GM12873 (cell line): Measurements from ENCODE around the gene CD63.

Source experiments
- TF ChIP-seq, protein P1 (sequence below): IDR thresholded peaks from 2 replicates; pipeline ENCODE4 v1.5.1; 2012; ENCODE audit warnings: low read depth, mild to moderate bottlenecking, moderate library complexity, low read length, control low read depth; ENCODE audit not compliant: insufficient read depth; ENCODE audit errors: missing control alignments

The CD63 gene

DNA sequence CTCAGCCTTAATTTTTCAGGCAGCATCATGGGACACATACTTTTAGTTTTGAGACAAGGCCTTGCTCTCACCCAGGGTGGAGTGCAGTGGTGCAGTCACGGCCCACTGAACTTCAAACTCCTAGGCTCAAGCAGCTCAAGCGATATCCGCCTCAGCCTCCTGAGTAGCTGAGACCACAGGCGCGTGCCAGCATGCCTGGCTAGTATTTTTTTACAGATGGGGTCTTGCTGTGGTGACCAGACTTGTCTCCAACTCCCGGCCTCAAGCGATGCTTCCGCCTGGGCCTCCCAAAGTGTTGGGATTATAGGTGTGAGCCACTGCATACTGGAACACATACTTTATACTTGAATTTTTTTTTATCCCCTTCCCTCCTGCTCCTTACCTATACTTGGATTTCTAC, 5.9 kb downstream of the CD63 start:
- TF ChIP-seq, protein P1, sequence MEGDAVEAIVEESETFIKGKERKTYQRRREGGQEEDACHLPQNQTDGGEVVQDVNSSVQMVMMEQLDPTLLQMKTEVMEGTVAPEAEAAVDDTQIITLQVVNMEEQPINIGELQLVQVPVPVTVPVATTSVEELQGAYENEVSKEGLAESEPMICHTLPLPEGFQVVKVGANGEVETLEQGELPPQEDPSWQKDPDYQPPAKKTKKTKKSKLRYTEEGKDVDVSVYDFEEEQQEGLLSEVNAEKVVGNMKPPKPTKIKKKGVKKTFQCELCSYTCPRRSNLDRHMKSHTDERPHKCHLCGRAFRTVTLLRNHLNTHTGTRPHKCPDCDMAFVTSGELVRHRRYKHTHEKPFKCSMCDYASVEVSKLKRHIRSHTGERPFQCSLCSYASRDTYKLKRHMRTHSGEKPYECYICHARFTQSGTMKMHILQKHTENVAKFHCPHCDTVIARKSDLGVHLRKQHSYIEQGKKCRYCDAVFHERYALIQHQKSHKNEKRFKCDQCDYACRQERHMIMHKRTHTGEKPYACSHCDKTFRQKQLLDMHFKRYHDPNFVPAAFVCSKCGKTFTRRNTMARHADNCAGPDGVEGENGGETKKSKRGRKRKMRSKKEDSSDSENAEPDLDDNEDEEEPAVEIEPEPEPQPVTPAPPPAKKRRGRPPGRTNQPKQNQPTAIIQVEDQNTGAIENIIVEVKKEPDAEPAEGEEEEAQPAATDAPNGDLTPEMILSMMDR: no peak

DNA sequence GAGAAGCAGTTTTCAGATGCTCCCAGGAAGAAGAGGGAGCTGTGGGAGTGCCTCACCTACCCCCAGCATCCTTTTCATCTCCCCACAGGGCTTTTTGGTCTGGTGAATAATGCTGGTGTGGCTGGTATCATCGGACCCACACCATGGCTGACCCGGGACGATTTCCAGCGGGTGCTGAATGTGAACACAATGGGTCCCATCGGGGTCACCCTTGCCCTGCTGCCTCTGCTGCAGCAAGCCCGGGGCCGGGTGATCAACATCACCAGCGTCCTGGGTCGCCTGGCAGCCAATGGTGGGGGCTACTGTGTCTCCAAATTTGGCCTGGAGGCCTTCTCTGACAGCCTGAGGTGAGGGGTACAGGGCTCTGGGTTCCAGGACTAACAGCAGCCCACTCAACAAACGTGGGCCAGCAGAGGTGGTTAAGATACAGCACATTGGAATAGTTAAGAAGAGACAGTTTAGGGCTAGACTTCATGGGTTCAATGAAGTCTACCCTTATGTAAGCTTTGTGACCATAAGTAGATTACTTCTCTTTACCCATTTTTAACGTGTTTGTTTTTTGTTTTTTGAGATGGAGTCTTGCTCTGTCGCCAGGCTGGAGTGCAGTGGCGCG, 7.1 kb downstream of the CD63 start:
- TF ChIP-seq, protein P1: no peak

DNA sequence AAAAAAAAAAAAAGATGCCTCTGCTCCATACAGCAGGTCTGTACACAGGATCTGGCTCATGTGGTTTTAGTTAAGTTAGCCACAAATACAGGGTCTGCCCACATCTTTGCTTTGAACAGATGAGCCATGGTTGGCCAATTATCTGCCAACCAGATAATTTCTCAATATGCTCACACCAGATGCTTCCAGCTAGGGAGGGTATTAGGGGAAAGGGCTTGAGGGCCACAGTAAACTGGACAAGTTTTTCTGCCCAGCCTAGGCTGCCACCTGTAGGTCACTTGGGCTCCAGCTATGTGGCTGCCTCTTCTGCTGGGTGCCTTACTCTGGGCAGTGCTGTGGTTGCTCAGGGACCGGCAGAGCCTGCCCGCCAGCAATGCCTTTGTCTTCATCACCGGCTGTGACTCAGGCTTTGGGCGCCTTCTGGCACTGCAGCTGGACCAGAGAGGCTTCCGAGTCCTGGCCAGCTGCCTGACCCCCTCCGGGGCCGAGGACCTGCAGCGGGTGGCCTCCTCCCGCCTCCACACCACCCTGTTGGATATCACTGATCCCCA, 7.8 kb downstream of the CD63 start:
- TF ChIP-seq, protein P1: peak; percentile 56

DNA sequence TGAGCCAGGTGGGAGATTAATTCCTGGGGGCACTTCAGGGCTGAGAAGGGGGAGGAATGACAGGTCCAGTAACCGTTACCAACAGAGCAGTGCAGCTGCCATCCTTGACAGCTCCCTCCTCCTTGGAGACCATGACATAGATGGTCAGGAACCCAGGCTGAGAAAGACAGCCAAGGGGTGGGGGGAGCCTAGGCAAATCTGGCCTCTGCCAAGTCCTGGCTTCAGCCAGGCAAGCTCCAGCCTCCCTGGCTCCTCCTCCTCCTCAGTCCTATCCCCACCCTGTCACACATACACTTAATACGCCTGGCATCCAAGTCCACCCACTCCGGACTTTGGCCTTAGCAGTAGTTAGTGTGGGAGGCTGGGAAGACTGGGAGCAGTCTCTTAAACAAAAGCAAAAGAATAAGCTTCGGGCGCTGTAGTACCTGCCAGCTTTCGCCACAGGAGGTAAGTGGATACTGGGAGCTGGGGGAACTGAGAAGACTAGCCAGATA, 8.7 kb downstream of the CD63 start, which contains the start of gene RDH5:
RDH5 (plus strand) TSS at position 323 of the 494 bp plus-strand sequence. CDS start 792 bp downstream, outside the sequence.
- TF ChIP-seq, protein P1: no peak

DNA sequence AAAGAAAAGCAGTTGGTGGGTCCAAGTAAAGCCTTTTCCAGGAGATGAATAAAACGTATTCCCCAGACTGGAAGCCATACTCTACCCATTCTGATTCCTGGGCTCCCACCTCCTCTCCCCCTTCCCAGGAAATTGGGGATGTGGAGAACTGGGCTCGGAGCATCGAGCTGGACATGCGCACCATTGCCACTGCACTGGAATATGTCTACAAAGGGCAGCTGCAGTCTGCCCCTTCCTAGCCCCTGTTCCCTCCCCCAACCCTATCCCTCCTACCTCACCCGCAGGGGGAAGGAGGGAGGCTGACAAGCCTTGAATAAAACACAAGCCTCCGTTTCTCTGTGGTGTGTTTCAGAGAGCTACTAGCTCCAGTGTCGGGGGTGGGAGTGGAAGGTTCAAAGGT, 9.4 kb downstream of the CD63 start:
- TF ChIP-seq, protein P1: no peak

DNA sequence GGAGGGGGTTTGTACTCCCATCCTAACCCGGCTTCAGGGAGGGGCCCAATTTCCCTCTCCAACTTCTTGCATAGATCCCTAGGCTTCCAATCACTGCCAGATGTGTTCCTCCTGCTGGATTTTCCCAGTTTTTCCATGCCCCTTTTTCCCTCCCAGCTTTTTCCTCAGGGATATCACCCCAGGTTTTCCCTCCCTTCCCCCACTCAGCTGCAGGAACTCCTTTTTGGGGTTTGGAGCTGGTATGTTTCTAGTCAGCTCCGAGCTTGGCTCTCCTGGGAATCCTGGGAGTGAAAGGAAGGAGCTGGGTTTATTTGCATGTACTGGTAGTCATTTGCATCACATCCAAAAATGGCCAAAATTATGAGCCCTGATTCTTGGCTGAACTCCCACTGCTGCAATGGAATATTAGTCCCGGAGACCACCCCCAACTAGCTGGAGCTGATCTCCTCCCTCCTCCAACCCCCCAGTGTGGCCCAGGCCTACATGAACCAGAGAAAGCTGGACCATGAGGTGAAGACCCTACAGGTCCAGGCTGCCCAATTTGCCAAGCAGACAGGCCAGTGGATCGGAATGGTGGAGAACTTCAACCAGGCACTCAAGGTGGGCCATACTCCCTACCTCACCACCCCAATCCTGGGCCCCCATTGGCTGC, 10.1 kb downstream of the CD63 start:
- TF ChIP-seq, protein P1: no peak

DNA sequence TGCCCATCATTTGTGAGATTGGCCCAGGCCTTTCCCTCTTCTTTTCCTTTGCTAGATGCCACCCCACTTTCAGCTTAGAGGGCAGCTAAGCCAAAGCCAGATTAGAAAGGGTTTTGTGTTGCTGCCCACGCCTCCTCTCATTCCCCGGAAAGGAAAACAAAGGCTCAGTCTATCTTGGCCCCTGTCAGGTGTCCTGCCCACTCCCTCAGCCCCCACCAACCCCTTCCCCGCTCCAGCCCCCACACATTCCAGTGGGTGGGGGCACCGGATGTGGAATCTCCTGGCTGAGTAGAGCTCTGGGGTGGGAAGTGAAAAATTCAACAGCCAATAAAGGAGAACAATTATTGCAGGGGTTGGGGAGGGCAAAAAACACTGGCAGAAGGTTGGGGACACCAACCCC, 10.8 kb downstream of the CD63 start:
- TF ChIP-seq, protein P1: no peak
